GM23338 (cell line): ENCODE results near the gene KATNAL1. TPM values are rescaled to one million over a fixed set of nuclear protein-coding genes. Genes with fewer than 3 reads are reported as not detected.

ENCODE experiments used
- ATAC-seq: fragments of 200-7000 bp; cut with Tn5 transposase; 3 replicates; pipeline ENCODE4 v1.9.1; 2020
- DNase-seq: peaks from one replicate; pipeline ENCODE4 v3.0.0-alpha.2; 2015; ENCODE audit warnings: low spot score
- H2AFZ ChIP-seq: fragments of 200-600 bp; sonication (generic); 2 replicates; pipeline ENCODE4 v1.8.0; 2016; ENCODE audit warnings: antibody characterized with exemption, mild to moderate bottlenecking, moderate library complexity
- H3F3A ChIP-seq: fragments of 200-600 bp; sonication (generic); replicated peaks from 2 replicates; pipeline ENCODE4 v1.8.0; 2017; ENCODE audit warnings: antibody characterized with exemption, mixed run types, low read depth
- H3K27ac ChIP-seq: fragments of 200-600 bp; sonication (generic); 2 replicates; pipeline ENCODE4 v1.6.1; 2016; ENCODE audit warnings: low read depth
- H3K27me3 ChIP-seq: fragments of 200-600 bp; sonication (generic); 2 replicates; pipeline ENCODE4 v1.8.0; 2016; ENCODE audit warnings: mild to moderate bottlenecking, mixed run types, moderate library complexity; ENCODE audit not compliant: insufficient read depth
- H3K36me3 ChIP-seq: fragments of 200-600 bp; sonication (generic); 2 replicates; pipeline ENCODE4 v1.8.0; 2016; ENCODE audit warnings: mild to moderate bottlenecking; ENCODE audit not compliant: insufficient read depth
- H3K4me1 ChIP-seq: fragments of 200-600 bp; sonication (generic); 2 replicates; pipeline ENCODE4 v1.8.0; 2016; ENCODE audit warnings: mild to moderate bottlenecking, moderate library complexity; ENCODE audit not compliant: insufficient read depth
- H3K4me2 ChIP-seq: fragments of 200-600 bp; sonication (generic); 2 replicates; pipeline ENCODE4 v1.7.1; 2017; ENCODE audit warnings: mixed run types
- H3K4me3 ChIP-seq: fragments of 200-600 bp; sonication (generic); 2 replicates; pipeline ENCODE4 v1.6.1; 2016; ENCODE audit warnings: mixed run types
- H3K79me2 ChIP-seq: fragments of 200-600 bp; sonication (generic); replicated peaks from 2 replicates; pipeline ENCODE4 v1.8.0; 2017; ENCODE audit warnings: mild to moderate bottlenecking; ENCODE audit not compliant: insufficient read depth
- H3K9me2 ChIP-seq: fragments of 200-600 bp; sonication (generic); 2 replicates; pipeline ENCODE4 v1.8.0; 2017; ENCODE audit not compliant: insufficient read depth
- H4K20me1 ChIP-seq: fragments of 200-600 bp; sonication (generic); replicated peaks from 2 replicates; pipeline ENCODE4 v1.8.0; 2017; ENCODE audit warnings: mild to moderate bottlenecking; ENCODE audit not compliant: insufficient read depth
- H3K27ac Mint-ChIP-seq: 2 replicates; pipeline ENCODE4 v1.8.0; 2020; ENCODE audit warnings: inconsistent platforms, mild to moderate bottlenecking, moderate library complexity, mixed read lengths
- H3K27me3 Mint-ChIP-seq: 3 replicates; pipeline ENCODE4 v1.8.0; 2022; ENCODE audit warnings: low read depth, mild to moderate bottlenecking, moderate library complexity, mixed read lengths, inconsistent platforms; ENCODE audit not compliant: insufficient read depth, poor library complexity
- H3K36me3 Mint-ChIP-seq: 3 replicates; pipeline ENCODE4 v1.8.0; 2021; ENCODE audit warnings: low read depth, mild to moderate bottlenecking, inconsistent platforms, moderate library complexity, mixed read lengths
- H3K4me1 Mint-ChIP-seq: 3 replicates; pipeline ENCODE4 v1.8.0; 2020; ENCODE audit warnings: mild to moderate bottlenecking, inconsistent platforms, mixed read lengths
- H3K4me3 Mint-ChIP-seq: 3 replicates; pipeline ENCODE4 v1.8.0; 2021; ENCODE audit warnings: moderate library complexity, mild to moderate bottlenecking, inconsistent platforms, mixed read lengths
- H3K9me3 Mint-ChIP-seq: 3 replicates; pipeline ENCODE4 v1.8.0; 2020; ENCODE audit warnings: moderate library complexity, mild to moderate bottlenecking, inconsistent platforms, mixed read lengths
- CREB1 ChIP-seq: fragments of 250-450 bp; sonication (Bioruptor Pico); IDR thresholded peaks from 2 replicates; pipeline ENCODE4 v1.5.0; 2020; ENCODE audit warnings: low read depth, mild to moderate bottlenecking, moderate library complexity
- CTCF ChIP-seq, 2 experiments: fragments of 200-600 bp in 1 of 2; sonication (generic) in 1 of 2; conservative IDR thresholded peaks; 2 replicates each; pipeline versions ENCODE4 v1.5.1 to v1.6.1; 2016 to 2017; ENCODE audit warnings: antibody characterized with exemption in 2 of 2, low read depth in 2 of 2, mild to moderate bottlenecking in 2 of 2, moderate library complexity in 1 of 2
- ETS1 ChIP-seq: IDR thresholded peaks from 2 replicates; pipeline ENCODE4 v1.6.1; 2016; ENCODE audit warnings: antibody characterized with exemption
- EZH2 ChIP-seq: fragments of 200-600 bp; sonication (generic); IDR thresholded peaks from one replicate; pipeline ENCODE4 v1.8.0; 2017; ENCODE audit warnings: antibody characterized with exemption, mild to moderate bottlenecking, low read depth; ENCODE audit not compliant: unreplicated experiment
- EZH2phosphoT487 ChIP-seq: fragments of 200-600 bp; sonication (generic); IDR thresholded peaks from one replicate; pipeline ENCODE4 v1.8.1; 2018; ENCODE audit warnings: antibody characterized with exemption; ENCODE audit not compliant: unreplicated experiment
- JUNB ChIP-seq: IDR thresholded peaks from one replicate; pipeline ENCODE4 v1.6.1; 2016; ENCODE audit warnings: antibody characterized with exemption; ENCODE audit not compliant: unreplicated experiment
- NANOG ChIP-seq: IDR thresholded peaks from 2 replicates; pipeline ENCODE4 v1.6.1; 2016; ENCODE audit warnings: antibody characterized with exemption, borderline replicate concordance
- POLR2AphosphoS5 ChIP-seq: IDR thresholded peaks from 2 replicates; pipeline ENCODE4 v1.6.1; 2016; ENCODE audit warnings: antibody characterized with exemption, low read depth
- STAT1 ChIP-seq: IDR thresholded peaks from one replicate; pipeline ENCODE4 v1.6.1; 2016; ENCODE audit warnings: antibody characterized with exemption; ENCODE audit not compliant: unreplicated experiment
- ZNF114 ChIP-seq: fragments of 250-450 bp; sonication (Bioruptor Pico); IDR thresholded peaks from 2 replicates; pipeline ENCODE4 v1.5.0; 2020; ENCODE audit warnings: mild to moderate bottlenecking, moderate library complexity
- ZNF331 ChIP-seq: fragments of 250-450 bp; sonication (Bioruptor Pico); IDR thresholded peaks from 2 replicates; pipeline ENCODE4 v1.5.0; 2020; ENCODE audit warnings: low read depth, mild to moderate bottlenecking, moderate library complexity
- polyA plus RNA-seq: library from polyadenylated mRNA; unstranded; fragments of >200 nt; fragmentation: Nextera tagmentation; extraction: Ambion mirVana; gene quantifications from 2 replicates; pipeline ENCODE4 v1.2.1, GENCODE V29; 2016
- total RNA-seq: library from RNA; depleted of rRNA; stranded (reverse); fragments of >200 nt; shearing (Covaris generic); gene quantifications from 2 replicates; pipeline ENCODE4 v1.2.3, GENCODE V29; 2014
- TF ChIP-seq, protein P1 (sequence below): fragments of 250-450 bp; sonication (Bioruptor Pico); IDR thresholded peaks from 2 replicates; pipeline ENCODE4 v1.5.0; 2020; ENCODE audit warnings: mild to moderate bottlenecking, moderate library complexity
- TF ChIP-seq, protein P2 (sequence below): IDR thresholded peaks from one replicate; pipeline ENCODE4 v1.6.1; 2018; ENCODE audit warnings: antibody characterized with exemption; ENCODE audit not compliant: unreplicated experiment

The KATNAL1 gene
- total and polyA plus RNA-seq, 2 experiments from 2014 or later: 6.1 to 11.5 TPM

- Mint-ChIP-seq H3K36me3 (no peaks in the 10 kb centered on the region), H3K4me1 (no peaks in the 10 kb centered on the region; the same call in 2 of the 3 replicates), H3K9me3 (no peaks in the 10 kb centered on the region), H3K27me3 (peaks cover 2% of the 10 kb centered on the region), H3K4me3 (no peak overlapping the region), H3K27ac (no peak overlapping the region)
- Histone ChIP-seq H4K20me1 (0 out of 2 replicates have a peak, but pooled peaks cover 6% of the 10 kb centered on the region), H3K4me2 (no peak overlapping the region), H2AFZ (no peak overlapping the region), H3K27ac (no peak overlapping the region), H3F3A (no peaks in the 10 kb centered on the region), H3K79me2 (no peaks in the 10 kb centered on the region), H3K9me2 (no peaks in the 10 kb centered on the region), H3K4me1 (no peaks in the 10 kb centered on the region), H3K27me3 (no peaks in the 10 kb centered on the region), H3K4me3 (no peak overlapping the region), H3K36me3 (no peaks in the 10 kb centered on the region)
- TF ChIP-seq EZH2phosphoT487 (no peak), EZH2 (no peak), POLR2AphosphoS5 (no peak), ZNF114 (CRISPR knock-in tag) (no peak), STAT1 (no peak), ETS1 (no peak), CTCF (conservative IDR thresholded peaks at IDR 0.05; ENCODE audit: low read depth in 2 of 2) (no peak), JUNB (no peak), NANOG (no peak), ZNF331 (no peak), CREB1 (CRISPR knock-in tag) (no peak)
- TF ChIP-seq, protein P1, sequence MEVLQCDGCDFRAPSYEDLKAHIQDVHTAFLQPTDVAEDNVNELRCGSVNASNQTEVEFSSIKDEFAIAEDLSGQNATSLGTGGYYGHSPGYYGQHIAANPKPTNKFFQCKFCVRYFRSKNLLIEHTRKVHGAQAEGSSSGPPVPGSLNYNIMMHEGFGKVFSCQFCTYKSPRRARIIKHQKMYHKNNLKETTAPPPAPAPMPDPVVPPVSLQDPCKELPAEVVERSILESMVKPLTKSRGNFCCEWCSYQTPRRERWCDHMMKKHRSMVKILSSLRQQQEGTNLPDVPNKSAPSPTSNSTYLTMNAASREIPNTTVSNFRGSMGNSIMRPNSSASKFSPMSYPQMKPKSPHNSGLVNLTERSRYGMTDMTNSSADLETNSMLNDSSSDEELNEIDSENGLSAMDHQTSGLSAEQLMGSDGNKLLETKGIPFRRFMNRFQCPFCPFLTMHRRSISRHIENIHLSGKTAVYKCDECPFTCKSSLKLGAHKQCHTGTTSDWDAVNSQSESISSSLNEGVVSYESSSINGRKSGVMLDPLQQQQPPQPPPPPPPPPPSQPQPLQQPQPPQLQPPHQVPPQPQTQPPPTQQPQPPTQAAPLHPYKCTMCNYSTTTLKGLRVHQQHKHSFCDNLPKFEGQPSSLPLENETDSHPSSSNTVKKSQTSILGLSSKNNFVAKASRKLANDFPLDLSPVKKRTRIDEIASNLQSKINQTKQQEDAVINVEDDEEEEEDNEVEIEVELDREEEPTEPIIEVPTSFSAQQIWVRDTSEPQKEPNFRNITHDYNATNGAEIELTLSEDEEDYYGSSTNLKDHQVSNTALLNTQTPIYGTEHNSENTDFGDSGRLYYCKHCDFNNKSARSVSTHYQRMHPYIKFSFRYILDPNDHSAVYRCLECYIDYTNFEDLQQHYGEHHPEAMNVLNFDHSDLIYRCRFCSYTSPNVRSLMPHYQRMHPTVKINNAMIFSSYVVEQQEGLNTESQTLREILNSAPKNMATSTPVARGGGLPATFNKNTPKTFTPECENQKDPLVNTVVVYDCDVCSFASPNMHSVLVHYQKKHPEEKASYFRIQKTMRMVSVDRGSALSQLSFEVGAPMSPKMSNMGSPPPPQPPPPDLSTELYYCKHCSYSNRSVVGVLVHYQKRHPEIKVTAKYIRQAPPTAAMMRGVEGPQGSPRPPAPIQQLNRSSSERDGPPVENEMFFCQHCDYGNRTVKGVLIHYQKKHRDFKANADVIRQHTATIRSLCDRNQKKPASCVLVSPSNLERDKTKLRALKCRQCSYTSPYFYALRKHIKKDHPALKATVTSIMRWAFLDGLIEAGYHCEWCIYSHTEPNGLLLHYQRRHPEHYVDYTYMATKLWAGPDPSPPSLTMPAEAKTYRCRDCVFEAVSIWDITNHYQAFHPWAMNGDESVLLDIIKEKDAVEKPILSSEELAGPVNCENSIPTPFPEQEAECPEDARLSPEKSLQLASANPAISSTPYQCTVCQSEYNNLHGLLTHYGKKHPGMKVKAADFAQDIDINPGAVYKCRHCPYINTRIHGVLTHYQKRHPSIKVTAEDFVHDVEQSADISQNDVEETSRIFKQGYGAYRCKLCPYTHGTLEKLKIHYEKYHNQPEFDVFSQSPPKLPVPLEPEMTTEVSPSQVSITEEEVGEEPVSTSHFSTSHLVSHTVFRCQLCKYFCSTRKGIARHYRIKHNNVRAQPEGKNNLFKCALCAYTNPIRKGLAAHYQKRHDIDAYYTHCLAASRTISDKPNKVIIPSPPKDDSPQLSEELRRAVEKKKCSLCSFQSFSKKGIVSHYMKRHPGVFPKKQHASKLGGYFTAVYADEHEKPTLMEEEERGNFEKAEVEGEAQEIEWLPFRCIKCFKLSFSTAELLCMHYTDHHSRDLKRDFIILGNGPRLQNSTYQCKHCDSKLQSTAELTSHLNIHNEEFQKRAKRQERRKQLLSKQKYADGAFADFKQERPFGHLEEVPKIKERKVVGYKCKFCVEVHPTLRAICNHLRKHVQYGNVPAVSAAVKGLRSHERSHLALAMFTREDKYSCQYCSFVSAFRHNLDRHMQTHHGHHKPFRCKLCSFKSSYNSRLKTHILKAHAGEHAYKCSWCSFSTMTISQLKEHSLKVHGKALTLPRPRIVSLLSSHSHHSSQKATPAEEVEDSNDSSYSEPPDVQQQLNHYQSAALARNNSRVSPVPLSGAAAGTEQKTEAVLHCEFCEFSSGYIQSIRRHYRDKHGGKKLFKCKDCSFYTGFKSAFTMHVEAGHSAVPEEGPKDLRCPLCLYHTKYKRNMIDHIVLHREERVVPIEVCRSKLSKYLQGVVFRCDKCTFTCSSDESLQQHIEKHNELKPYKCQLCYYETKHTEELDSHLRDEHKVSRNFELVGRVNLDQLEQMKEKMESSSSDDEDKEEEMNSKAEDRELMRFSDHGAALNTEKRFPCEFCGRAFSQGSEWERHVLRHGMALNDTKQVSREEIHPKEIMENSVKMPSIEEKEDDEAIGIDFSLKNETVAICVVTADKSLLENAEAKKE (CRISPR knock-in tag): no peak
- TF ChIP-seq, protein P2, sequence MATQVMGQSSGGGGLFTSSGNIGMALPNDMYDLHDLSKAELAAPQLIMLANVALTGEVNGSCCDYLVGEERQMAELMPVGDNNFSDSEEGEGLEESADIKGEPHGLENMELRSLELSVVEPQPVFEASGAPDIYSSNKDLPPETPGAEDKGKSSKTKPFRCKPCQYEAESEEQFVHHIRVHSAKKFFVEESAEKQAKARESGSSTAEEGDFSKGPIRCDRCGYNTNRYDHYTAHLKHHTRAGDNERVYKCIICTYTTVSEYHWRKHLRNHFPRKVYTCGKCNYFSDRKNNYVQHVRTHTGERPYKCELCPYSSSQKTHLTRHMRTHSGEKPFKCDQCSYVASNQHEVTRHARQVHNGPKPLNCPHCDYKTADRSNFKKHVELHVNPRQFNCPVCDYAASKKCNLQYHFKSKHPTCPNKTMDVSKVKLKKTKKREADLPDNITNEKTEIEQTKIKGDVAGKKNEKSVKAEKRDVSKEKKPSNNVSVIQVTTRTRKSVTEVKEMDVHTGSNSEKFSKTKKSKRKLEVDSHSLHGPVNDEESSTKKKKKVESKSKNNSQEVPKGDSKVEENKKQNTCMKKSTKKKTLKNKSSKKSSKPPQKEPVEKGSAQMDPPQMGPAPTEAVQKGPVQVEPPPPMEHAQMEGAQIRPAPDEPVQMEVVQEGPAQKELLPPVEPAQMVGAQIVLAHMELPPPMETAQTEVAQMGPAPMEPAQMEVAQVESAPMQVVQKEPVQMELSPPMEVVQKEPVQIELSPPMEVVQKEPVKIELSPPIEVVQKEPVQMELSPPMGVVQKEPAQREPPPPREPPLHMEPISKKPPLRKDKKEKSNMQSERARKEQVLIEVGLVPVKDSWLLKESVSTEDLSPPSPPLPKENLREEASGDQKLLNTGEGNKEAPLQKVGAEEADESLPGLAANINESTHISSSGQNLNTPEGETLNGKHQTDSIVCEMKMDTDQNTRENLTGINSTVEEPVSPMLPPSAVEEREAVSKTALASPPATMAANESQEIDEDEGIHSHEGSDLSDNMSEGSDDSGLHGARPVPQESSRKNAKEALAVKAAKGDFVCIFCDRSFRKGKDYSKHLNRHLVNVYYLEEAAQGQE: no peak
- DNase-seq (no peak), ATAC-seq (no peak)
Observed at GRCh38 chr13:30321256-30321655, 13.9 kb upstream of the KATNAL1 start.
